ENCODE measurements around the gene MAP3K5. TPM values are rescaled to one million over a fixed set of nuclear protein-coding genes. Genes with fewer than 3 reads are reported as not detected.

Gene MAP3K5
- total and polyA plus RNA-seq, 9 of the 15 experiments (the other 6 are each of a cell fraction or from before 2014, with no cell fraction given) = 2.2 to 13.0 (median 9.9) TPM

- TF ChIP-seq ZNF592 (IDR thresholded peaks at IDR 0.05) (0 out of 2 replicates have a peak, but pooled peaks have one; percentile 10), DPF2 (IDR thresholded peaks at IDR 0.05) (peak; percentile 97), TEAD4 (IDR thresholded peaks at IDR 0.05; ENCODE audit: low read length) (peak; percentile 56; the same call in 1 of the 2 replicates), TEAD4 (CRISPR knock-in tag; IDR thresholded peaks at IDR 0.05; ENCODE audit: borderline replicate concordance) (no peak), FOXK2 (conservative IDR thresholded peaks at IDR 0.05 in 1 of 2, IDR thresholded peaks at IDR 0.05 in 1 of 2; ENCODE audit: low read depth in 2 of 2) (peak; percentile 88 to 93), ATF7 (IDR thresholded peaks at IDR 0.05) (peak; percentile 81), RBM34 (IDR thresholded peaks at IDR 0.05; ENCODE audit: borderline replicate concordance, insufficient read depth, low read length) (no peak), CEBPG (CRISPR knock-in tag; IDR thresholded peaks at IDR 0.05) (no peak), CEBPG (tag; conservative IDR thresholded peaks at IDR 0.05 in 1 of 2, IDR thresholded peaks at IDR 0.05 in 1 of 2) (peak; percentile 52 to 61; a peak in 3 of 4 replicates), ETV1 (tag; conservative IDR thresholded peaks at IDR 0.05; ENCODE audit: low read depth) (peak; percentile 78), HDAC3 (IDR thresholded peaks at IDR 0.05; ENCODE audit: borderline replicate concordance, partially characterized antibody) (peak; percentile 52), ATF3 (IDR thresholded peaks at IDR 0.05) (peak; percentile 94), ATF3 (CRISPR knock-in tag; conservative IDR thresholded peaks at IDR 0.05) (peak; percentile 69; the same call in 1 of the 2 replicates), HMGXB4 (CRISPR knock-in tag; IDR thresholded peaks at IDR 0.05) (no peak), TCF3 (CRISPR knock-in tag; IDR thresholded peaks at IDR 0.05) (peak; percentile 33), C11orf30 (IDR thresholded peaks at IDR 0.05; ENCODE audit: low read depth) (peak; percentile 72), PBX2 (CRISPR knock-in tag; IDR thresholded peaks at IDR 0.05; ENCODE audit: low read depth) (no peak), PBX2 (tag; conservative IDR thresholded peaks at IDR 0.05; ENCODE audit: low read depth) (peak; percentile 28; the same call in 1 of the 2 replicates)
These were observed 182.2 kb downstream of the MAP3K5 start (continued) for GRCh38 chr6:136609873-136610706.
